Suprapubic skin (tissue), 4 donors: ENCODE data around the gene ECE2. TPM values are rescaled to one million over a fixed set of nuclear protein-coding genes. Genes with fewer than 3 reads are reported as not detected.

ENCODE experiments used
- DNase-seq, 2 donors: peaks; one replicate each; pipeline ENCODE4 v3.0.0-alpha.2; 2019; ENCODE audit warnings: low spot score in 2 of 2
- H3K27ac ChIP-seq: fragments of 200-600 bp; sonication (generic); one replicate; pipeline ENCODE4 v1.5.1; 2019
- H3K27me3 ChIP-seq: fragments of 200-600 bp; sonication (generic); one replicate; pipeline ENCODE4 v1.5.1; 2019
- H3K36me3 ChIP-seq: fragments of 200-600 bp; sonication (generic); one replicate; pipeline ENCODE4 v1.5.1; 2019
- H3K4me1 ChIP-seq: fragments of 200-600 bp; sonication (generic); one replicate; pipeline ENCODE4 v1.5.1; 2019
- H3K4me3 ChIP-seq: fragments of 200-600 bp; sonication (generic); one replicate; pipeline ENCODE4 v1.5.1; 2019; ENCODE audit warnings: mild to moderate bottlenecking
- H3K9me3 ChIP-seq: fragments of 200-600 bp; sonication (generic); one replicate; pipeline ENCODE4 v1.5.1; 2019
- EP300 ChIP-seq: sonication (generic); formaldehyde crosslinking; IDR thresholded peaks from one replicate; pipeline ENCODE4 v1.6.1; 2017; ENCODE audit warnings: antibody characterized with exemption
- POLR2A ChIP-seq, 2 donors: fragments of 450-650 bp; IDR thresholded peaks; one replicate each; pipeline ENCODE4 v1.6.1; 2017; ENCODE audit warnings: antibody characterized with exemption in 2 of 2, mild to moderate bottlenecking in 2 of 2, moderate library complexity in 2 of 2
- POLR2AphosphoS5 ChIP-seq, 3 donors: sonication (generic); formaldehyde crosslinking; IDR thresholded peaks; one replicate each; pipeline ENCODE4 v1.6.1; 2017; ENCODE audit warnings: antibody characterized with exemption in 3 of 3
- WGBS: methylation state at CpG from one replicate; pipeline ENCODE4 v1.1.5; 2018; 5-methylcytosine and 5-hydroxymethylcytosine counted together
- total RNA-seq, 4 donors: library from RNA; depleted of rRNA; stranded (reverse); fragments of >200 nt; gene quantifications; one replicate each; pipeline ENCODE4 v1.1.0, GENCODE V29; 2016
- TF ChIP-seq, protein P1 (sequence below), 2 donors: fragments of 200-600 bp in 1 of 2; fragments of 450-650 bp in 1 of 2; sonication (generic) in 1 of 2; IDR thresholded peaks; one replicate each; pipeline ENCODE4 v1.5.1; 2016 to 2019; ENCODE audit warnings: antibody characterized with exemption in 2 of 2, mild to moderate bottlenecking in 1 of 2, moderate library complexity in 1 of 2

Gene ECE2
- total RNA-seq, result not detected

DNA sequence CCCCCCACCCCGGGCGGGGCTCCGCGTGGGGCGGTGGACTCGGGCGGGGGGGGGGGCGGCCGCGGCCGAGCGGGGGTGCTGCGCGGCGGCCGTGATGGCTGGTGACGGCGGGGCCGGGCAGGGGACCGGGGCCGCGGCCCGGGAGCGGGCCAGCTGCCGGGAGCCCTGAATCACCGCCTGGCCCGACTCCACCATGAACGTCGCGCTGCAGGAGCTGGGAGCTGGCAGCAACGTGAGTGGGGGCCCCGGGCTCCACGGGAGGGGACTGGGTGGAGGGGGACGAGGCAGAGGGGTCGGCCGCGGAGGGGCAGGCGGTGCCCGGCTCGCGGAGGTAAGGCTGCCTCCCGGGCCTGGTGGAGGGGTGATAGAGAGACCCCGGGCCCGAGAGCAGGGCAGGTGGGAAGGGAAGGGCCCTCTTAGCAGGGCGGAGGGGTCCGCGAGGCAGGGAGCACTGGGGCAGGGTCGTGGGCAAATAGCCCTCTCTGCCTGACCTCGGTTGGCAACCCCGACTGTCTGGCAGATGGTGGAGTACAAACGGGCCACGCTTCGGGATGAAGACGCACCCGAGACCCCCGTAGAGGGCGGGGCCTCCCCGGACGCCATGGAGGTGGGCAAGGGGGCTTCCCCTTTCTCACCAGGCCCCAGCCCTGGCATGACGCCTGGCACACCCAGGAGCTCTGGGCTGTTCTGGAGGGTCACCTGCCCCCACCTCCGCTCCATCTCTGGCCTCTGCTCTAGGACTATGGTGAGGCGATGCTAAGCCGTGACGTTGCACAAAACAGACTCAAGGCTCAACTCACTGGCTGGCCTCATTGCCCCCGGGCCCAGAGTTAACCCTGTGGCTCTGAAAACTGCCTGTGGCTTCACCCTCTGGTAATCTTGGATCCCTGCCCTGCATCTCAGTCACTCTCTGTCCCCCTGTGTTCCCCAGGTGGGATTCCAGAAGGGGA, at the start of gene ECE2:
Gene ECE2, plus strand, starts transcription at position 62 of the 950 bp plus-strand sequence. Its CDS starts 132 bp downstream, at position 194.
- H3K9me3 ChIP-seq, result no peaks in the 10 kb centered on the region
- no peaks in the 10 kb centered on the region for H3K36me3 ChIP-seq
- peaks cover 42% of the 10 kb centered on the region for H3K27me3 ChIP-seq
- H3K4me3 ChIP-seq, result peak within 1 kb of the TSS; percentile 9
- TF ChIP-seq POLR2A (IDR thresholded peaks at IDR 0.05) (no peak), POLR2AphosphoS5 (IDR thresholded peaks at IDR 0.05) (no peak), EP300 (no peak)
- TF ChIP-seq, protein P1, sequence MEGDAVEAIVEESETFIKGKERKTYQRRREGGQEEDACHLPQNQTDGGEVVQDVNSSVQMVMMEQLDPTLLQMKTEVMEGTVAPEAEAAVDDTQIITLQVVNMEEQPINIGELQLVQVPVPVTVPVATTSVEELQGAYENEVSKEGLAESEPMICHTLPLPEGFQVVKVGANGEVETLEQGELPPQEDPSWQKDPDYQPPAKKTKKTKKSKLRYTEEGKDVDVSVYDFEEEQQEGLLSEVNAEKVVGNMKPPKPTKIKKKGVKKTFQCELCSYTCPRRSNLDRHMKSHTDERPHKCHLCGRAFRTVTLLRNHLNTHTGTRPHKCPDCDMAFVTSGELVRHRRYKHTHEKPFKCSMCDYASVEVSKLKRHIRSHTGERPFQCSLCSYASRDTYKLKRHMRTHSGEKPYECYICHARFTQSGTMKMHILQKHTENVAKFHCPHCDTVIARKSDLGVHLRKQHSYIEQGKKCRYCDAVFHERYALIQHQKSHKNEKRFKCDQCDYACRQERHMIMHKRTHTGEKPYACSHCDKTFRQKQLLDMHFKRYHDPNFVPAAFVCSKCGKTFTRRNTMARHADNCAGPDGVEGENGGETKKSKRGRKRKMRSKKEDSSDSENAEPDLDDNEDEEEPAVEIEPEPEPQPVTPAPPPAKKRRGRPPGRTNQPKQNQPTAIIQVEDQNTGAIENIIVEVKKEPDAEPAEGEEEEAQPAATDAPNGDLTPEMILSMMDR (IDR thresholded peaks at IDR 0.05), result no peak
- H3K4me1 ChIP-seq, result peaks cover 5% of the 10 kb centered on the region
- no peak for DNase-seq
- H3K27ac ChIP-seq, result no peak within 1 kb of the TSS
- WGBS, result 18% methylated on average over 49 of the region's 65 CpGs

DNA sequence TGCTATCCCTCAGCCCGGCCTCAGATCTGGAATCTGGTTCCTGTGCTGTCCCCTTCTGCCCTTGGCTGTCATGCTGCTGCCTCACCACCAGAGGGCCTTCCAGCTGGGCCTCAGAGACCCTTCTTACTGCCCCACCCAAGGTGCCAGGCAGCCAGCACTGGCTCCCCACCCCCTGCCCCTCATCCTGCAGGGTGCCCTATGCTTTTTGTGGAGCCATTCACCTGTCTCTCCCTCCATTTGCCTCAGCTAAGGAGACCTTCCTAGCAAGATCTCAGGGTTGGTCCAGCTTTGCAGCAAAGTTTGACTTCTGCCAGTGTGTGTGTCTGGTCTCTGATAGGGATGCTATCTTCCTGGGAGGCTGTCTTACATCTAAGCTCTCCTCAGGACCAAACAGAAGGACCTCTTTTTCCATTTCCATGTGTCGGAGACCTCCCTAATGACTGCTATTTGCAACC, 48.3 kb upstream of the ECE2 start:
- peak in 1 of 2 donors; percentile 44 for DNase-seq
- H3K27me3 ChIP-seq, result peaks cover 43% of the 10 kb centered on the region
- H3K36me3 ChIP-seq, result no peaks in the 10 kb centered on the region
- TF ChIP-seq POLR2A (IDR thresholded peaks at IDR 0.05) (no peak), EP300 (no peak), POLR2AphosphoS5 (IDR thresholded peaks at IDR 0.05) (no peak)
- TF ChIP-seq, protein P1 (IDR thresholded peaks at IDR 0.05), result peak in 1 of 2 donors; percentile 85
- 52% methylated on average over 2 of the region's 2 CpGs for WGBS
- H3K4me1 ChIP-seq, result peaks cover 25% of the 10 kb centered on the region
- H3K9me3 ChIP-seq, result no peaks in the 10 kb centered on the region
- H3K4me3 ChIP-seq, result no peak overlapping the region
- no peak overlapping the region for H3K27ac ChIP-seq

GRCh38 chr3:184228376-184229137, 47.3 kb upstream of the ECE2 start:
- no peak for DNase-seq
- peaks cover 25% of the 10 kb centered on the region for H3K4me1 ChIP-seq
- no peaks in the 10 kb centered on the region for H3K9me3 ChIP-seq
- TF ChIP-seq POLR2A (IDR thresholded peaks at IDR 0.05) (no peak), POLR2AphosphoS5 (IDR thresholded peaks at IDR 0.05) (no peak), EP300 (no peak)
- TF ChIP-seq, protein P1 (IDR thresholded peaks at IDR 0.05), result no peak
- peaks cover 53% of the 10 kb centered on the region for H3K27me3 ChIP-seq
- peak overlapping the region; percentile 53 for H3K4me3 ChIP-seq
- no peak overlapping the region for H3K27ac ChIP-seq
- 36% methylated on average over 12 of the region's 12 CpGs for WGBS
- H3K36me3 ChIP-seq, result no peaks in the 10 kb centered on the region

- H3K4me3 ChIP-seq, result peak within 1 kb of the TSS; percentile 53
- peaks cover 53% of the 10 kb centered on the region for H3K27me3 ChIP-seq
- no peaks in the 10 kb centered on the region for H3K36me3 ChIP-seq
- peaks cover 25% of the 10 kb centered on the region for H3K4me1 ChIP-seq
- no peak for DNase-seq
- H3K9me3 ChIP-seq, result no peaks in the 10 kb centered on the region
- no peak within 1 kb of the TSS for H3K27ac ChIP-seq
- TF ChIP-seq, protein P1 (IDR thresholded peaks at IDR 0.05), result peak in 1 of 2 donors; percentile 38
- TF ChIP-seq POLR2A (IDR thresholded peaks at IDR 0.05), result no peak
- TF ChIP-seq POLR2AphosphoS5 (IDR thresholded peaks at IDR 0.05), result no peak
- WGBS, result 3% methylated on average over 13 of the region's 66 CpGs
Measured at GRCh38 chr3:184229394-184230080, 46.3 kb upstream of the ECE2 start, which contains the start of gene VWA5B2. VWA5B2 (plus strand) TSS chr3:184229585; CDS start chr3:184230529, 944 bp downstream.
